HAP-1 (cell line): ENCODE data around the gene PPP3CA.
"Not testable (repeated sequence)": the region's sequence is repeated elsewhere in the genome, so short reads cannot be mapped to it uniquely, and the experiment has no call there.

ENCODE experiments used
- DNase-seq, 2 experiments: peaks; one replicate each; pipeline ENCODE4 v3.0.0-alpha.2; 2016 to 2020; ENCODE audit warnings: low spot score in 2 of 2
- H3K27me3 ChIP-seq: fragments of 250-450 bp; sonication (Bioruptor Pico); 2 replicates; pipeline ENCODE4 v1.5.1; 2020; ENCODE audit warnings: low read depth, mild to moderate bottlenecking, moderate library complexity
- H3K36me3 ChIP-seq: fragments of 250-450 bp; sonication (Bioruptor Pico); replicated peaks from 2 replicates; pipeline ENCODE4 v1.5.1; 2020; ENCODE audit warnings: mild to moderate bottlenecking
- H3K4me1 ChIP-seq: fragments of 250-450 bp; sonication (Bioruptor Pico); 2 replicates; pipeline ENCODE4 v1.5.1; 2020; ENCODE audit warnings: mild to moderate bottlenecking
- H3K4me3 ChIP-seq: fragments of 250-450 bp; sonication (Bioruptor Pico); 2 replicates; pipeline ENCODE4 v1.5.1; 2020; ENCODE audit warnings: mild to moderate bottlenecking, moderate library complexity
- H3K9me3 ChIP-seq: fragments of 250-450 bp; sonication (Bioruptor Pico); 2 replicates; pipeline ENCODE4 v1.5.1; 2020; ENCODE audit warnings: mild to moderate bottlenecking, moderate library complexity
- in situ Hi-C: fragments of 300-500 bp; cut with MboI; formaldehyde crosslinking; loops from 3 replicates; pipeline ENCODE4 v1.14.3; 2020; ENCODE audit warnings: low sequenced_read_pairs, inconsistent platforms, mixed read lengths

The PPP3CA gene

DNA sequence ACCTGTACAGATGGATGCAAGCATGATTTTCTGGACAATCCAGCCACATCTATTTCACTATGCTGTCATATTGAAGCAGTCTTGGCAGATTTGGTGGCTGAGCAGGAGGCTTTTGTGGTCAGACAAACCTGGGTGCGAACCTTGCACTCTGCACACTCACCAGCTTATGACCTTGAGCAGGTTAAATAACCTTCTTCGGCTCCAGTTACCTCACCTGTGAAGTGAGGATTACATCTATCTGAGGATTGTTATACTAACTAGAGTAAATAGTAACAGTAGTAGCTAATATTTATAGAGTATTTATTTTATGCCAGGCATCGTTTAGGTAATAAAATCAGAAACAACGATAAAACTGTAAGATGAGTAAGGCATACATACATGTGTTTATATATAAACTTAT, 150.0 kb downstream of the PPP3CA start:
- no peaks in the 10 kb centered on the region for H3K36me3 ChIP-seq
- peaks cover 7% of the 10 kb centered on the region for H3K4me1 ChIP-seq
- no peaks in the 10 kb centered on the region for H3K9me3 ChIP-seq
- H3K4me3 ChIP-seq, result no peak overlapping the region
- in situ Hi-C loops, result no loop called here
- DNase-seq, result no peak
- H3K27me3 ChIP-seq, result no peaks in the 10 kb centered on the region

DNA sequence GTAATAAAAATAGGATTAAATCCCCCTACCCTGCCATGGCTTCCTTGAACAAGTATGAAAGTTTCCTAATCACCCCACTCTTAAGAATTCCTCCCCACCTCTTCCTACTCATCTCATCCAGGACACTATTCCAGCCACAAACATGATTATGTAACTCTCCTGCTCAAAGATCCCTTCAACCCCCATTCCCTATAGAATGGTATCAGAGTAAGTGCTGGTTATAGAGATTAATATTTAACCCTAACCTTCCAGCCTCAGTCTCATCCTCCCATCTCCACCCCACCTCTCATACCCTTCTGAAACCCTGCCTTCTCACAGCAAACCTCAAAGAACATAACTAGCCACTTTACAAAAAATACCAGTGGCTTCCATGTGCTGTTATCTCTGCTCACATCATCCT, 155.1 kb downstream of the PPP3CA start:
- no peak for DNase-seq
- in situ Hi-C loops, result no loop called here
- H3K36me3 ChIP-seq, result no peaks in the 10 kb centered on the region; the same call in 1 of the 2 replicates

DNA sequence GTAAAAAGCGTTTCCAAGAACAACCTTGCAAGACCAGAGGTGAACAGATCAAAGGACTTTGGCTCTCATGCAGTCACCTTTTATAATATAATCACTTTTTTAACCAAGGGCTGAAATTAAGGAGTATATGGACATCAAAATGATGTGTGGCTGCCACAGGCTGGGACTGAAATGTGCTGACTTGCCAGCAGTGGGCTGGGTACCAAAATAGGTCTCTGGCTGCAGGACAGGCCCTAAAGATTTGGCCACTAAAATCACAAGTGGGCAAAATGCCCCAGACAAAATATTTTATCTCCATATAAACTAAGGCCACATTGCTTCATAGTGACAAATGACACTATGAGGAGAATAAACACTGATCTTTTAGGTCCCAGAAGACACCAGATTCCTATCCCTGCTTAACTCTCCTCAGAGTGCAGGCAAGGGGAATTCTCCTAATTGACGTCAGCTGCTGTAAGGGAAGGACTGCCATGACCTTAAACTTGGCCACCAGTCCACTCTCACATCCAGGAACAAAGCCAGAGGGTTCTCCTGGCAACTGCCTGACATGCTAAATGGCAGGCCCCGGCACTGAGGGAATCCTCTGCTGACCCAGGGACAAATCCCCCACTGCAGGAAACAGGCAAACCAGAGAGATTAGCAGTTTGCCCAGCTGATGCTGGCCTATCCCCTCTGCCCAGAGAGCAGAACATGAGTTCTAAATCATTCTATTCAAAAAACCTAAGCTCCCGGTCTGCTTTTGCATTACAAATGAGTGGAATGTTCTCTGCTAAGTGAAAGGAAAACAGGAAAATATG, 155.8 kb downstream of the PPP3CA start:
- DNase-seq, result peak; percentile 85 to 98
- in situ Hi-C loops, result no loop called here
- H3K4me1 ChIP-seq, result peaks cover 23% of the 10 kb centered on the region

More for the DNA sequence above, 155.1 kb downstream of the PPP3CA start:
- Histone ChIP-seq H3K27me3 (no peaks in the 10 kb centered on the region), H3K9me3 (no peaks in the 10 kb centered on the region), H3K4me1 (peaks cover 23% of the 10 kb centered on the region), H3K4me3 (no peak overlapping the region)

DNA sequence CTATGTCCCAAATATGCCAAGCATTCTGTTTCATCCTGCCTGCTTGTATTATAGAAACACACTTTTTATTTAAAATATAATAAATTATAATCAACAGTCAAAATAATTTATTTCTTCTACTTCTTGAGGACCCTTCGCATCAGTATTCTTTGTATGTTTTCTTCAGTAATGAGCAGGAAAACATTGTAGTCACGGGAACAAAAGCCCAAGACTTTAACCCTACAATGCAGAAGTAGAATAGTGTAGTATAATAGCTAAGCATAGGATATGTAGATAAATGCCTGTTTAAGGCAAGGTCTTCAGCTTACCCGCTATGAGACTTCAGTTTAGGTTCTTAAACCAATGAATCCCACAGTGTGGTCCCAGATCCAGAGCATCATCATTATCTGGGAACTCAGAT, 156.6 kb downstream of the PPP3CA start:
- no peaks in the 10 kb centered on the region; the same call in 1 of the 2 replicates for H3K36me3 ChIP-seq
- H3K4me3 ChIP-seq, result no peak overlapping the region
- DNase-seq, result no peak
- in situ Hi-C loops, result no loop called here
- no peaks in the 10 kb centered on the region for H3K9me3 ChIP-seq
- no peaks in the 10 kb centered on the region for H3K27me3 ChIP-seq
- peaks cover 23% of the 10 kb centered on the region for H3K4me1 ChIP-seq

More for the DNA sequence above, 155.8 kb downstream of the PPP3CA start:
- H3K9me3 ChIP-seq, result no peaks in the 10 kb centered on the region
- H3K4me3 ChIP-seq, result no peak overlapping the region
- no peaks in the 10 kb centered on the region; the same call in 1 of the 2 replicates for H3K36me3 ChIP-seq
- no peaks in the 10 kb centered on the region for H3K27me3 ChIP-seq

DNA sequence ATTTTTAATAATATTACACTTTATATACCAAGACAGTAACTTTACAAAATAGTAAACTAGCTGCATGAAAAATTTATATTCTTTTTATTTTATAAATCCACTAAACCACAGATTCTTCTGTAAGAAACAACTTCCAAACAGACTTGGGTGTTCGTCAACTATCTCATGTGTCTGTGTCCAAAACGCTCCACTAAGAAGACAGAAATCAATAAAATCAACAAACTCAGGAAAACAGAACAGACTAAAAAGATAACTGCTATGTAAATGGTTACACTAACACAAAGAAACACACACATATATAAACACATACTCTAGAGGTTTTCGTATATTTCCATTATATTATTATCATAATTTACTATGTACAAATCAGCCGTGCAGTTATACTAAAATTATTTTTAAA, 158.4 kb downstream of the PPP3CA start:
- in situ Hi-C loops, result no loop called here
- Histone ChIP-seq H3K27me3 (no peaks in the 10 kb centered on the region), H3K4me3 (no peak overlapping the region), H3K4me1 (peaks cover 23% of the 10 kb centered on the region), H3K9me3 (no peaks in the 10 kb centered on the region), H3K36me3 (no peaks in the 10 kb centered on the region; the same call in 1 of the 2 replicates)
- DNase-seq, result no peak

DNA sequence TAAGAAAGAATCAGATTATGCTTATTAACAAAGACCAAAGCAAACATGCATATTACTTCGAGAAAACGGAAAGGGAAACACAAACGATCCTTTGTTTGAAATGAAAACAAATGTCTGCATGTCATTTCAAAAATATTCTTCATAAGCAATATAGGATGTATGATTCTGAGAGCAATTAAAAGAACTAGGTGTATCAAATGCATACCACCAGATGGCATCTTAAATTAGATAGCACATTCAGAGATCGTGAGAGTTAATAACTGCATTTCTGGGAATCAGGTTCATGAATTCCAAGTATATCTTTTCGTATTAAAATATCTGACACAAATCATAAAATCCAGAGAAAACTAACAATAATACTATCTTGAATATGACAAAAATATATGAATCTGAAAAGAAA, 159.5 kb downstream of the PPP3CA start:
- Histone ChIP-seq H3K4me1 (peaks cover 21% of the 10 kb centered on the region), H3K9me3 (no peaks in the 10 kb centered on the region), H3K4me3 (no peak overlapping the region), H3K36me3 (no peaks in the 10 kb centered on the region; the same call in 1 of the 2 replicates), H3K27me3 (no peaks in the 10 kb centered on the region)
- in situ Hi-C loops, result no loop called here
- DNase-seq, result no peak

DNA sequence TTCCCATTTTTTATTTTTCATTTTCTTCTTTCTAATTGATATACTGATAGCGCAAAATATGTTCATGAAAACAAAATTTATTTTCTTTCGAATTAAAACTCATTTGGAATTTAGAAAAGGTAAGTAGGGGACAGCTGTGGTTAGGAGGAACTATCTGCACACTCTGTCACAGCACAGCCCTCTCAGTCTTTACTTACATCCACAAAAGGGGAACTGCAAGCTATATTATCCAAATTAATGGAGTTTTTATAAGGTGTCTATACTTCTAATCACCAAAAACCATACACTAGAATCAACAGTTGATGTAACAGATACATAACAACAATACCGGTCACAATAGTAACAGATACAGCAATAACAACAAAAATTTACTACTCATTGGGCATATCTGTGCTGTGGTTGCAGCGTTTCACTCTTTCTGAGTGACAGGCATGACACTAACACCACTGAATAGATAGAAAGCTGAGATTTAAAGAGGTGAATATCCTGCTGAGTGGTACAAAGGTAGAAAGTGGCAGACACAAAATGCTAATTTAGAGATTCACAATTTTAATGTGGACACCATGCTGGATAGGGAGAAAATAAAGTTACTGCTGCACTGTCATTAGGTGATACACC, 160.7 kb downstream of the PPP3CA start:
- in situ Hi-C loops, result no loop called here
- DNase-seq, result no peak
- Histone ChIP-seq H3K4me1 (peaks cover 13% of the 10 kb centered on the region), H3K4me3 (no peak overlapping the region), H3K27me3 (no peaks in the 10 kb centered on the region), H3K36me3 (no peaks in the 10 kb centered on the region; the same call in 1 of the 2 replicates), H3K9me3 (no peaks in the 10 kb centered on the region)

DNA sequence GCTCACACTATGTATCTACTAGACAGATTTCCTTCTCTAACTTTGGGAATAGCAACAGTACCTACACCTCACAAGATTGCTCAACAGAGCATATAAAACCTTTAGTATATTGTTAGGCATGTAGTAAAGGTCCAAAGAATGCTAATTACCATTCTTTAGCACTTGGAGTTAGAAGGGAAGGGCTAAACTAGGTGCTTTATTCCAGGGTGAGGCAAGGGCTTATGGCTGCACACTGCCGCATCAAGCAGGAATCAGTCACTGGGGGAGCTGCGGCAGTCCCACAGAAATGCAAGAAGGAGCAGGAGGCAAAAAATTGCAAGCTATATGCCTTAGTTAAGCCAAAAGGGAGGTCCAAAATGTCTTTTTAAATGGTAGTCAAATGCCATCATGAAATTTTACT, 162.7 kb downstream of the PPP3CA start:
- Histone ChIP-seq H3K27me3 (no peaks in the 10 kb centered on the region), H3K4me3 (no peak overlapping the region), H3K36me3 (no peaks in the 10 kb centered on the region), H3K9me3 (no peaks in the 10 kb centered on the region), H3K4me1 (peaks cover 4% of the 10 kb centered on the region)
- DNase-seq, result no peak
- in situ Hi-C loops, result no loop called here

DNA sequence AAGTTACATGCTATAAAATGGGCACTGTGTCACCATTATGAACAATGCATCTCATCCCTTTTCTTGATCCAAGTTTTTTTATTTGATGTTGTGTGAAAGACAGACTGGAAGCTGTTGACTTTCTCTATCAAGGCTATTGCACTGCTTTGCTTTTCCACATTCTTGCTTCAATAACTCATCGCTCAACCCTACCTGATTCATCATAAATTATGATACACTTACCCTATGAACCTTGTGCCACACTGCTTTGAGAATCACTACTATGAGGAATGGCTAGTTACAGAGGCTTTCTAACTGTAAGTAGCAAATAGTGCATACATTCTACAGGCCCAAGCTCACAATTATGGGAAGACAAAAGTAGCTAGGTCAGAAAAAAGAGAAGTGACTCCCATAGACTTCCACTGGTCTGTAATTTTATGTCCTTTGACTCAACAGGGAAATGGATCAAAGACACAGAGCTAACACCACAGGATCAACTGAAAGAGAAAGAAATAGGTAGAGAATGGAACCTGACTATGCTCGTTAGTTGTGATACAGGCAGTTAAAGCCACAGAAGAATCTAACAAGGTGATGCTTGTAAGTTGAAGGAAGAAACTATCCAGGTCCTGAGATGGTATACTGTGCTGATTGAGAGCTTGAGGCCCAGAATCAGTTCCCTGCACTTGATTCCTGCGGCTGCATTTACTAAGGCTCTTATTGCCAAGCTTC, 163.5 kb downstream of the PPP3CA start:
- Histone ChIP-seq H3K4me1 (peaks cover 4% of the 10 kb centered on the region), H3K36me3 (no peaks in the 10 kb centered on the region), H3K9me3 (no peaks in the 10 kb centered on the region), H3K4me3 (no peak overlapping the region), H3K27me3 (no peaks in the 10 kb centered on the region)
- in situ Hi-C loops, result no loop called here
- DNase-seq, result no peak

DNA sequence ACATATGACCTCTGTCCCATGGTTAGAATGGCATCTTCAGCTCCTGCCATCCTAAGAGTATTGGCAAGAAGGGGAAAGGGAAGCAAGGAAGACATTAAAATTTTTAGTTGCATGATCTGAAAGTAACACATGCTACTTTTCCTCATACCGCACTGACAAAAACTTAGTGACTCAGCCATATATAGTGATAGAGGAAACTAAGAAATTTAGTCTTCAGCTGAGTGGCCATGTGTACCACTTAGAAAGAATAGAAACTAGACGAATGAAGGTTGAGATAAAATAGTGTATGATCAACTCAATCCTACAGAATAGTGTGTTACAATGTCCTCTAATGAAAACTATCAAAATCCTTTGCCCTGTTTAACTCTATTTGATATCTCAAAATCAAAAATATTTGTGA, 164.1 kb downstream of the PPP3CA start:
- no peaks in the 10 kb centered on the region for H3K27me3 ChIP-seq
- in situ Hi-C loops, result no loop called here
- no peaks in the 10 kb centered on the region for H3K36me3 ChIP-seq
- peaks cover 4% of the 10 kb centered on the region for H3K4me1 ChIP-seq
- no peaks in the 10 kb centered on the region for H3K9me3 ChIP-seq
- no peak overlapping the region for H3K4me3 ChIP-seq
- no peak for DNase-seq

DNA sequence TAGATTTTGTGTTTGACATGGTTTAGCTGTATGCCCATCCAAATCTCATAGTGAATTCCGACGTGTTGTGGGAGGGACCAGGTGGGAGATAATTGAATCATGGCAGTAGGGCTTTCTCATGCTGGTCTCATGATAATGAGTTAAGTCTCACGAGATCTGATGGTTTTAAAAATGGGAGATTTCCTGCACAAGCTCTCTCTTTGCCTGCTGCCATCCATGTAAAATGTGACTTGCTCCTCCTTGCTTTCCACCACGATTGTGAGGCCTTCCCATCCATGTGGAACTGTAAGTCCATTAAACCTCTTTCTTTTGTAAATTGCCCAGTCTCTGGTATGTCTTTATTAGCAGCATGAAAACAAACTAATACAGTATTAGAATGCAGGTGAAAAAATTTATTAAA, 164.6 kb downstream of the PPP3CA start:
- in situ Hi-C loops, H3K4me1 ChIP-seq, H3K4me3 ChIP-seq, DNase-seq, H3K36me3 ChIP-seq, H3K9me3 ChIP-seq, H3K27me3 ChIP-seq: not testable (repeated sequence)

DNA sequence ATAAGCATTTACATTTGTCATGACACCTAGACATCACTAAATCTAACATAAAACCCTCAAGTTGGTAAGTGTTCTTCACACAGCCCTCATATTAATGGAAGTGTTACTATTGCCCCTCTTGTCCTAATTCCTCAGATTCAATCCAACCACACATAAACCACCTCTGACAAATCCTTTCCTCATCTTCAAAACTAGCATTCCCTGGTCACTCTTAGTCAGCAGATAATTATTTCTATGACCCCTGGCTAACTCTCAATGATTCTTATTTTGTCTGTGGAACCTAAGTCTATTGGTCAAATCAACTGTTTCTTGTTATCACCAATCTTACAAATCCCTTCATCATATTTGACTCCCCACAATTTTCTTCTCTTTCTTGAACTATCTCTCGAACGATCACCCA, 168.6 kb downstream of the PPP3CA start:
- H3K36me3 ChIP-seq, result no peaks in the 10 kb centered on the region
- no peaks in the 10 kb centered on the region for H3K9me3 ChIP-seq
- peaks cover 19% of the 10 kb centered on the region for H3K4me1 ChIP-seq
- DNase-seq, result no peak
- no peaks in the 10 kb centered on the region for H3K27me3 ChIP-seq
- H3K4me3 ChIP-seq, result no peak overlapping the region
- in situ Hi-C loops, result no loop called here

DNA sequence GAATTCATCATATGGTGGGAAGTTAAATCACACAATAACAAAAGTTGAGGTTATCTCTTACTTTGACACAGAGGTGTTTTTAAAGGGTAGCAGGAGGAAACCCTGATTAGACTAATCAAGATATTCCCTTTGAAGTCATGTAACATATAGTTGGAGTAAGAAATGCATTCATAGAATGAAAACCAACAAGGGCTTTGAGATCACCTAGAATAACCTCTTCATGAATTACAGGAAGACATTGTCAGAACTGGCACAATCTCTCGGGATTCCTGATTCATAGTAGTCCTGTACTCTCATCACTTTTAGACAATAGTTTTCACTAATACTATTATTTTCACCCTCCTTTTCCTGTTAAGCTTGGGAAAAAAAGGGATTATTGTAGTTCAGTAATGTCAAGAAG, 170.2 kb downstream of the PPP3CA start:
- peaks cover 25% of the 10 kb centered on the region for H3K4me1 ChIP-seq
- no peaks in the 10 kb centered on the region for H3K27me3 ChIP-seq
- no peak overlapping the region for H3K4me3 ChIP-seq
- H3K36me3 ChIP-seq, result no peaks in the 10 kb centered on the region
- H3K9me3 ChIP-seq, result no peaks in the 10 kb centered on the region
- in situ Hi-C loops, result no loop called here
- no peak for DNase-seq
